ENCODE data around the gene ELANE. TPM values are rescaled to one million over a fixed set of nuclear protein-coding genes. Genes with fewer than 3 reads are reported as not detected.
A peak's percentile ranks its signal among the peaks of the same experiment; 100 is the strongest.

The ELANE gene

GRCh38 chr19:899336-900042 lies 47.4 kb downstream of the ELANE start:
- peaks cover 32% of the 10 kb centered on the region for H3K36me3 ChIP-seq (ENCODE audit: insufficient read depth, low read length)
- no peaks in the 10 kb centered on the region for H3K9me3 ChIP-seq (replicated peaks; ENCODE audit: low read length)
- no peaks in the 10 kb centered on the region for H3K27me3 ChIP-seq (ENCODE audit: control insufficient read depth, insufficient read depth, low read length)
- H3K4me1 ChIP-seq (ENCODE audit: control insufficient read depth, insufficient read depth, low read length): peaks cover 12% of the 10 kb centered on the region
- H3K4me3 ChIP-seq (ENCODE audit: low read length): no peak overlapping the region
- no peak overlapping the region for H3K9ac ChIP-seq (ENCODE audit: low read depth, low read length)
- H3K4me2 ChIP-seq (ENCODE audit: low read length): no peak overlapping the region

GRCh38 chr19:900043-900301 lies 47.9 kb downstream of the ELANE start:
- H3K27me3 ChIP-seq (ENCODE audit: control insufficient read depth, insufficient read depth, low read length): no peaks in the 10 kb centered on the region
- H3K9me3 ChIP-seq (replicated peaks; ENCODE audit: low read length): no peaks in the 10 kb centered on the region
- peaks cover 12% of the 10 kb centered on the region for H3K4me1 ChIP-seq (ENCODE audit: control insufficient read depth, insufficient read depth, low read length)
- H3K4me3 ChIP-seq (ENCODE audit: low read length): no peak overlapping the region
- H3K4me2 ChIP-seq (ENCODE audit: low read length): no peak overlapping the region
- peaks cover 32% of the 10 kb centered on the region for H3K36me3 ChIP-seq (ENCODE audit: insufficient read depth, low read length)
- no peak overlapping the region for H3K9ac ChIP-seq (ENCODE audit: low read depth, low read length)

GRCh38 chr19:900302-901111 lies 48.4 kb downstream of the ELANE start:
- Histone ChIP-seq H3K4me1 (ENCODE audit: control insufficient read depth, insufficient read depth, low read length) (peaks cover 12% of the 10 kb centered on the region), H3K27me3 (ENCODE audit: control insufficient read depth, insufficient read depth, low read length) (no peaks in the 10 kb centered on the region), H3K9ac (ENCODE audit: low read depth, low read length) (no peak overlapping the region), H3K36me3 (ENCODE audit: insufficient read depth, low read length) (peaks cover 32% of the 10 kb centered on the region), H3K4me3 (ENCODE audit: low read length) (no peak overlapping the region), H3K9me3 (replicated peaks; ENCODE audit: low read length) (no peaks in the 10 kb centered on the region), H3K4me2 (ENCODE audit: low read length) (no peak overlapping the region)

- H3K36me3 ChIP-seq (ENCODE audit: insufficient read depth, low read length): peaks cover 32% of the 10 kb centered on the region
- no peaks in the 10 kb centered on the region for H3K27me3 ChIP-seq (ENCODE audit: control insufficient read depth, insufficient read depth, low read length)
- no peak overlapping the region for H3K4me2 ChIP-seq (ENCODE audit: low read length)
- H3K4me3 ChIP-seq (ENCODE audit: low read length): no peak overlapping the region
- no peaks in the 10 kb centered on the region for H3K9me3 ChIP-seq (replicated peaks; ENCODE audit: low read length)
- peaks cover 12% of the 10 kb centered on the region for H3K4me1 ChIP-seq (ENCODE audit: control insufficient read depth, insufficient read depth, low read length)
- no peak overlapping the region for H3K9ac ChIP-seq (ENCODE audit: low read depth, low read length)
These were observed 49.4 kb downstream of the ELANE start for GRCh38 chr19:901216-902092.

- no peaks in the 10 kb centered on the region for H3K9me3 ChIP-seq (replicated peaks; ENCODE audit: low read length)
These were observed 49.9 kb downstream of the ELANE start for GRCh38 chr19:902093-902370.

GRCh38 chr19:902446-903226 lies 50.5 kb downstream of the ELANE start:
- Histone ChIP-seq H3K4me1 (ENCODE audit: control insufficient read depth, insufficient read depth, low read length) (peaks cover 12% of the 10 kb centered on the region), H3K27me3 (ENCODE audit: control insufficient read depth, insufficient read depth, low read length) (no peaks in the 10 kb centered on the region), H3K9me3 (replicated peaks; ENCODE audit: low read length) (no peaks in the 10 kb centered on the region), H3K4me2 (ENCODE audit: low read length) (no peak overlapping the region), H3K36me3 (ENCODE audit: insufficient read depth, low read length) (peaks cover 21% of the 10 kb centered on the region), H3K9ac (ENCODE audit: low read depth, low read length) (no peak overlapping the region), H3K4me3 (ENCODE audit: low read length) (no peak overlapping the region)

More at GRCh38 chr19:902093-902370, 49.9 kb downstream of the ELANE start:
- Histone ChIP-seq H3K9ac (ENCODE audit: low read depth, low read length) (no peak overlapping the region), H3K4me2 (ENCODE audit: low read length) (no peak overlapping the region), H3K36me3 (ENCODE audit: insufficient read depth, low read length) (peaks cover 26% of the 10 kb centered on the region), H3K4me1 (ENCODE audit: control insufficient read depth, insufficient read depth, low read length) (peaks cover 12% of the 10 kb centered on the region), H3K27me3 (ENCODE audit: control insufficient read depth, insufficient read depth, low read length) (no peaks in the 10 kb centered on the region), H3K4me3 (ENCODE audit: low read length) (no peak overlapping the region)

- Histone ChIP-seq H3K4me3 (ENCODE audit: low read length) (no peak overlapping the region), H3K9ac (ENCODE audit: low read depth, low read length) (no peak overlapping the region), H3K27me3 (ENCODE audit: control insufficient read depth, insufficient read depth, low read length) (no peaks in the 10 kb centered on the region), H3K4me1 (ENCODE audit: control insufficient read depth, insufficient read depth, low read length) (peaks cover 12% of the 10 kb centered on the region), H3K9me3 (replicated peaks; ENCODE audit: low read length) (no peaks in the 10 kb centered on the region), H3K4me2 (ENCODE audit: low read length) (no peak overlapping the region), H3K36me3 (ENCODE audit: insufficient read depth, low read length) (peaks cover 19% of the 10 kb centered on the region)
These were observed 51.2 kb downstream of the ELANE start for GRCh38 chr19:903266-903797.

- peaks cover 12% of the 10 kb centered on the region for H3K36me3 ChIP-seq (ENCODE audit: insufficient read depth, low read length)
- no peak overlapping the region for H3K9ac ChIP-seq (ENCODE audit: low read depth, low read length)
- H3K9me3 ChIP-seq (replicated peaks; ENCODE audit: low read length): no peaks in the 10 kb centered on the region
- no peak overlapping the region for H3K4me2 ChIP-seq (ENCODE audit: low read length)
- H3K4me3 ChIP-seq (ENCODE audit: low read length): no peak overlapping the region
- no peaks in the 10 kb centered on the region for H3K27me3 ChIP-seq (ENCODE audit: control insufficient read depth, insufficient read depth, low read length)
- H3K4me1 ChIP-seq (ENCODE audit: control insufficient read depth, insufficient read depth, low read length): peaks cover 19% of the 10 kb centered on the region
These were observed 52.4 kb downstream of the ELANE start for GRCh38 chr19:904545-904944.

Small RNA genes lying within 50 kb of the gene (small RNA-seq; reads per million reads assigned to genes)
- gene MIR3187 (not detected), gene RNU6-9 (7.7 reads per million, percentile 89 among the genes with 10 or more reads in this experiment)
